Effector memory CD4-positive, alpha-beta T cell (primary cell): ENCODE results near the gene STAT6.
"Not testable (repeated sequence)": the region's sequence is repeated elsewhere in the genome, so short reads cannot be mapped to it uniquely, and the experiment has no call there.

Experiments used
- DNase-seq, 3 donors: peaks; one replicate each; pipeline ENCODE4 v3.0.0-alpha.2; 2020
- H3K27ac ChIP-seq: 2 replicates; pipeline ENCODE4 v1.7.0; 2013; ENCODE audit warnings: mild to moderate bottlenecking, low read length, moderate library complexity; ENCODE audit not compliant: insufficient read depth, poor library complexity, severe bottlenecking
- H3K27me3 ChIP-seq: replicated peaks from 2 replicates; pipeline ENCODE4 v1.7.0; 2013; ENCODE audit warnings: mild to moderate bottlenecking, low read length; ENCODE audit not compliant: insufficient read depth, control insufficient read depth, poor library complexity, severe bottlenecking
- H3K36me3 ChIP-seq: 2 replicates; pipeline ENCODE4 v1.7.0; 2013; ENCODE audit warnings: mild to moderate bottlenecking, low read length, moderate library complexity; ENCODE audit not compliant: control insufficient read depth, insufficient read depth
- H3K4me1 ChIP-seq: 2 replicates; pipeline ENCODE4 v1.7.0; 2013; ENCODE audit warnings: low read length, mild to moderate bottlenecking; ENCODE audit not compliant: control insufficient read depth, insufficient read depth, poor library complexity, severe bottlenecking
- H3K4me3 ChIP-seq: 2 replicates; pipeline ENCODE4 v1.7.0; 2013; ENCODE audit warnings: low read length, low read depth, mild to moderate bottlenecking; ENCODE audit not compliant: insufficient read depth, poor library complexity, severe bottlenecking
- H3K9me3 ChIP-seq: 2 replicates; pipeline ENCODE4 v1.7.0; 2013; ENCODE audit warnings: mild to moderate bottlenecking, low read length, moderate library complexity; ENCODE audit not compliant: control insufficient read depth

Gene STAT6

DNA sequence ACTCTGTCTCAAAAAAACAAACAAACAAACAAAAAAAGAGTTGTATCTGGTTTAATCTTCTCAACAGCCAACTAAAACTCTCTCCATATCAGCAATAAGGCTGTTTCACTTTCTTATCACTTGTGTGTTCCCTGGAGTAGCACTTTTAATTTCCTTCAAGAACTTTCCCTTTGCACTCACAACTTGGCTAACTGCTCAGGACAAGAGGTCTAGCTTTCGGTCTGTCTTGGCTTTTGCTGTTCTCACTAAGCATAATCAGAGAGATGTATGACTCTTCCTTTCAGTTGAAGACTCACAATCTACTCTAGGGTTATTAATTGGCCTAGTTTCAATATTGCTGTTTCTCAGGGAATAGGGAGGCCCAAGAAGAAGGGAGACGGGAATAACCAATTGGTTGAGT lies 44.9 kb downstream of the STAT6 start:
- Histone ChIP-seq H3K9me3 (no peaks in the 10 kb centered on the region), H3K27ac (no peak overlapping the region), H3K36me3 (peaks cover 4% of the 10 kb centered on the region), H3K27me3 (no peaks in the 10 kb centered on the region), H3K4me1 (peaks cover 16% of the 10 kb centered on the region), H3K4me3 (no peak overlapping the region)
- no peak for DNase-seq

GRCh38 chr12:57063991-57064685 lies 47.0 kb downstream of the STAT6 start:
- Histone ChIP-seq H3K9me3 (no peaks in the 10 kb centered on the region), H3K27me3 (no peaks in the 10 kb centered on the region), H3K27ac (peak overlapping the region; percentile 72), H3K4me3 (no peak overlapping the region), H3K36me3 (peaks cover 9% of the 10 kb centered on the region), H3K4me1 (peaks cover 9% of the 10 kb centered on the region)
- DNase-seq: peak; percentile 11 to 40 (median 24)

GRCh38 chr12:57058454-57058853 lies 52.7 kb downstream of the STAT6 start:
- Histone ChIP-seq H3K9me3 (no peaks in the 10 kb centered on the region), H3K27ac (no peak overlapping the region)

GRCh38 chr12:57057067-57057751 lies 54.0 kb downstream of the STAT6 start:
- no peak overlapping the region for H3K4me3 ChIP-seq
- DNase-seq: no peak
- peaks cover 9% of the 10 kb centered on the region for H3K36me3 ChIP-seq
- no peaks in the 10 kb centered on the region for H3K9me3 ChIP-seq
- no peak overlapping the region for H3K27ac ChIP-seq
- H3K27me3 ChIP-seq: no peaks in the 10 kb centered on the region
- no peaks in the 10 kb centered on the region for H3K4me1 ChIP-seq

More at GRCh38 chr12:57058454-57058853, 52.7 kb downstream of the STAT6 start:
- Histone ChIP-seq H3K4me1 (no peaks in the 10 kb centered on the region), H3K36me3 (peaks cover 9% of the 10 kb centered on the region), H3K4me3 (no peak overlapping the region), H3K27me3 (no peaks in the 10 kb centered on the region)
- no peak for DNase-seq

DNA sequence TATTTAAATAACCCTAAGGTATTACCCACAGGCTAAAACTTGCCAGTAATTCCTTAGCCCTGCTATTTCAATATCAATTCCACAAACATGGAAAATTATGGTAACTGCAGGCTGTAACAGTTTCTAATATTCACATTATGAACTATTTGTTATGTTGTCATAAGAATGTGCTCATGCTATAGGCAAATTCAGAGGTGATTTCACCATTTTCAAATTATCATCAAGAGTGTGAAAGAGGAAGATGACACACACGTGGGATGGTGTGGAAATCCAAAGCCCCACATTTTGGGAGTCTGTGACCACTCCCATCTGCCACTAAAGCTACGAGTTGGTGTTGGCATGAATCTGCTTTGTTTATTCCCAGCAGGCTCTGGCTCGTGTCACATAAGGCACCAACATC lies 55.3 kb downstream of the STAT6 start:
- no peak overlapping the region for H3K4me3 ChIP-seq
- H3K9me3 ChIP-seq: no peaks in the 10 kb centered on the region
- H3K36me3 ChIP-seq: peaks cover 9% of the 10 kb centered on the region
- H3K27me3 ChIP-seq: no peaks in the 10 kb centered on the region
- H3K27ac ChIP-seq: no peak overlapping the region
- no peaks in the 10 kb centered on the region for H3K4me1 ChIP-seq
- DNase-seq: no peak

DNA sequence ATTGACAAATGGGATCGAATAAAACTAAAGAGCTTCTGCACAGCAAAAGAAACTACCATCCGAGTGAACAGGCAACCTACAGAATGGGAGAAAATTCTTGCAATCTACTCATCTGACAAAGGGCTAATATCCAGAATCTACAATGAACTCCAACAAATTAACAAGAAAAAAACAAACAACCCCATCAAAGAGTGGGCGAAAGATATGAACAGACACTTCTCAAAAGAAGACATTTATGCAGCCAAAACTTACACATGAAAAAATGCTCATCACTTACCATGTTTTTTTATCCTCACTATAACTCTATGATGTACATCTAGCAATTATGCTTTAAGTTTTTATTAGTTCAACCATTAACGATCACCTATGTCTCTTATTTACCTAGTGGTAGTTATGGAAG lies 57.3 kb downstream of the STAT6 start:
- not testable (repeated sequence) for DNase-seq, H3K27ac ChIP-seq, H3K36me3 ChIP-seq

GRCh38 chr12:57053146-57053545 lies 58.0 kb downstream of the STAT6 start:
- DNase-seq, H3K4me1 ChIP-seq, H3K27me3 ChIP-seq, H3K9me3 ChIP-seq, H3K36me3 ChIP-seq, H3K27ac ChIP-seq, H3K4me3 ChIP-seq: not testable (repeated sequence)

More for the DNA sequence above, 57.3 kb downstream of the STAT6 start:
- H3K4me1 ChIP-seq, H3K9me3 ChIP-seq, H3K27me3 ChIP-seq, H3K4me3 ChIP-seq: not testable (repeated sequence)

GRCh38 chr12:57051011-57051410 lies 60.2 kb downstream of the STAT6 start:
- DNase-seq: no peak
- Histone ChIP-seq H3K4me1 (peaks cover 3% of the 10 kb centered on the region), H3K27ac (no peak overlapping the region), H3K36me3 (no peaks in the 10 kb centered on the region), H3K27me3 (no peaks in the 10 kb centered on the region), H3K4me3 (no peak overlapping the region), H3K9me3 (no peaks in the 10 kb centered on the region)

- Histone ChIP-seq H3K27ac (no peak within 1 kb of the TSS), H3K9me3 (no peaks in the 10 kb centered on the region), H3K4me3 (no peak within 1 kb of the TSS), H3K36me3 (no peaks in the 10 kb centered on the region), H3K27me3 (no peaks in the 10 kb centered on the region), H3K4me1 (peaks cover 3% of the 10 kb centered on the region)
- DNase-seq: no peak
Observed at GRCh38 chr12:57049890-57050289, 61.3 kb downstream of the STAT6 start, which contains the start of gene MYO1A. TSS of gene MYO1A (minus strand) at chr12:57050129. CDS start at chr12:57048323, 1,806 bp downstream.

- no peak overlapping the region for H3K4me3 ChIP-seq
- no peaks in the 10 kb centered on the region for H3K36me3 ChIP-seq
- H3K4me1 ChIP-seq: peaks cover 3% of the 10 kb centered on the region
- H3K27me3 ChIP-seq: no peaks in the 10 kb centered on the region
- H3K27ac ChIP-seq: no peak overlapping the region
- no peaks in the 10 kb centered on the region for H3K9me3 ChIP-seq
- DNase-seq: no peak
Observed at GRCh38 chr12:57049119-57049446, 62.1 kb downstream of the STAT6 start.
